WERI-Rb-1 (cell line): ENCODE data around the gene ATXN1.

Experiments used
- DNase-seq: peaks from one replicate; pipeline ENCODE4 v3.0.0-alpha.2; 2020
- H3K27ac ChIP-seq: fragments of 250-450 bp; sonication (Bioruptor Pico); 2 replicates; pipeline ENCODE4 v1.5.1; 2020; ENCODE audit warnings: mild to moderate bottlenecking, moderate library complexity
- H3K27me3 ChIP-seq: fragments of 250-450 bp; sonication (Bioruptor Pico); 2 replicates; pipeline ENCODE4 v1.5.1; 2021; ENCODE audit warnings: mild to moderate bottlenecking, low read depth, moderate library complexity; ENCODE audit not compliant: insufficient read depth, severe bottlenecking
- H3K36me3 ChIP-seq: fragments of 250-450 bp; sonication (Bioruptor Pico); 2 replicates; pipeline ENCODE4 v1.5.1; 2020; ENCODE audit warnings: mild to moderate bottlenecking, moderate library complexity
- H3K4me3 ChIP-seq: 2 replicates; pipeline ENCODE4 v1.5.1; 2011; ENCODE audit warnings: low read depth, mild to moderate bottlenecking, control low read depth, low read length
- H3K9me3 ChIP-seq: fragments of 250-450 bp; sonication (Bioruptor Pico); 2 replicates; pipeline ENCODE4 v1.5.1; 2021; ENCODE audit warnings: mild to moderate bottlenecking, moderate library complexity; ENCODE audit not compliant: severe bottlenecking
- TF ChIP-seq, protein P1 (sequence below): IDR thresholded peaks from 2 replicates; pipeline ENCODE4 v1.5.1; 2011; ENCODE audit warnings: low read depth, mild to moderate bottlenecking, control low read depth, inconsistent platforms, low read length

ATXN1 gene

DNA sequence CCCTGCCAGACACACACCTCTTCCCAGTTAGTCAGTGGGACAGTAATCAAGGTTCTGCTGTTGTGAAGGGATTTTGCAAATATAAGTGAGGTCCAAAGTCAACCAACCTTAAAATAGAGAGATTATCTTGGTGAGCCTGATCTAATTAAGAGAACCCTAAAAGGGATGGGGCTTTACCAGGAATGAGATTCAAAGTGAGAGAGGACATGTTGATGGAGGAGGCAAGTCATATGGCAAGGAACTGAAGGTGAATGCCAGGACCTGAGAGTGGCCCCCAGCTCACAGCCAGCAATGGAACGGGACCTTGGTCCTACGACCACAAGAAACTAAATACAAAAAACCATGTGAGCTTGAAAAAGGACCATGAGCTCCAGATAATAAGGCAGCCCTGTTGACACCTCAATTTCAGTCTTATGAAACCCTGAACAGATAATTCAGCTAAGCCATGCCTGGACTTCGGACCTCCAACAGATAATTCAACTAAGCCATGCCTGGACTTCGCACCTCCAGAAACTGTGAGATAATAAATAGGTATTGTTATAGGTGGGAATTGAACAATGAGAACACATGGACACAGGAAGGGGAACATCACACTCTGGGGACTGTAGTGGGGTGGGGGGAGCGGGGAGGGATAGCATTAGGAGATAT is 269.5 kb downstream of the ATXN1 start:
- Histone ChIP-seq H3K4me3 (no peak overlapping the region), H3K36me3 (no peaks in the 10 kb centered on the region), H3K9me3 (no peaks in the 10 kb centered on the region), H3K27ac (no peak overlapping the region), H3K27me3 (no peaks in the 10 kb centered on the region)
- TF ChIP-seq, protein P1, sequence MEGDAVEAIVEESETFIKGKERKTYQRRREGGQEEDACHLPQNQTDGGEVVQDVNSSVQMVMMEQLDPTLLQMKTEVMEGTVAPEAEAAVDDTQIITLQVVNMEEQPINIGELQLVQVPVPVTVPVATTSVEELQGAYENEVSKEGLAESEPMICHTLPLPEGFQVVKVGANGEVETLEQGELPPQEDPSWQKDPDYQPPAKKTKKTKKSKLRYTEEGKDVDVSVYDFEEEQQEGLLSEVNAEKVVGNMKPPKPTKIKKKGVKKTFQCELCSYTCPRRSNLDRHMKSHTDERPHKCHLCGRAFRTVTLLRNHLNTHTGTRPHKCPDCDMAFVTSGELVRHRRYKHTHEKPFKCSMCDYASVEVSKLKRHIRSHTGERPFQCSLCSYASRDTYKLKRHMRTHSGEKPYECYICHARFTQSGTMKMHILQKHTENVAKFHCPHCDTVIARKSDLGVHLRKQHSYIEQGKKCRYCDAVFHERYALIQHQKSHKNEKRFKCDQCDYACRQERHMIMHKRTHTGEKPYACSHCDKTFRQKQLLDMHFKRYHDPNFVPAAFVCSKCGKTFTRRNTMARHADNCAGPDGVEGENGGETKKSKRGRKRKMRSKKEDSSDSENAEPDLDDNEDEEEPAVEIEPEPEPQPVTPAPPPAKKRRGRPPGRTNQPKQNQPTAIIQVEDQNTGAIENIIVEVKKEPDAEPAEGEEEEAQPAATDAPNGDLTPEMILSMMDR: no peak
- no peak for DNase-seq

DNA sequence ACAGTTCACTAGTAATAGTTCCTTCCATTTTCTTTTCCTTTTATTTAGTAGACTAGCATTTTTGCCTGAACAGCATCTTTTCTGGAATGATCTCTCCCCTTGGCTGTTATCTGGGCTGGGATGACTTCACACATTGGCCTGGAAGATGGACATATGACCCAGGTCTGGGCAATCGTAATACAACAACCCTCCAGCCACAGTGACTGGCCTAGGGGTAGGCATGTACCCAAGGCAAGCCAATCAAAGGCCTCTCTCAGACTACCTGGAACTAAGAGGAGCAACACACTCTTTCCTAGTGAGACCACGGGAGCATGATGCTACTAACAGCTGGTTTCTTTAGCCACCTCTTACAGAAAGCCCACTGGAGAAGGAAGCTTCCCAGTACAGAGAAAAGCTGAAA is 270.6 kb downstream of the ATXN1 start:
- H3K27me3 ChIP-seq: no peaks in the 10 kb centered on the region
- no peak for DNase-seq
- no peak overlapping the region for H3K27ac ChIP-seq
- no peak overlapping the region for H3K4me3 ChIP-seq
- TF ChIP-seq, protein P1: no peak
- no peaks in the 10 kb centered on the region for H3K9me3 ChIP-seq
- no peaks in the 10 kb centered on the region for H3K36me3 ChIP-seq

DNA sequence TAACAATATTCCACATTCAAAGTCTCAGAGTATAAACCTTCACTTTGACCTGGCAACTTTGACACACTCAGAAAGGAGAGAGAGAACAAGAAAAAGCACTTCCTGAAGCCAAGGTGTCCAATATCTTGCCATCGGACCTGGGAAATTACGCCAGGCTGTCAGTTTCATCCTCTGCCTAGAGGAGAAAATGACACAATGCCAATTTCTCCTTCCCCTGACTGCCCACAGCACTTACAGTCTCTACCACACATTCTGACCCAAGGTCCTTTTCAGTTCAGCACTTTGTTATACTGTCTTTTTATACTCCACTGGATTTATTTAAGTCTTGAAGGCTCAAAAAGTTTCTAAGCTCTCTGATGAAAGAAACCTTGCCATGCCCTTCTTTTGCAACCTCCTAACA is 272.4 kb downstream of the ATXN1 start:
- Histone ChIP-seq H3K27me3 (no peaks in the 10 kb centered on the region), H3K9me3 (no peaks in the 10 kb centered on the region), H3K27ac (no peak overlapping the region), H3K4me3 (no peak overlapping the region), H3K36me3 (no peaks in the 10 kb centered on the region)
- no peak for DNase-seq
- TF ChIP-seq, protein P1: no peak

DNA sequence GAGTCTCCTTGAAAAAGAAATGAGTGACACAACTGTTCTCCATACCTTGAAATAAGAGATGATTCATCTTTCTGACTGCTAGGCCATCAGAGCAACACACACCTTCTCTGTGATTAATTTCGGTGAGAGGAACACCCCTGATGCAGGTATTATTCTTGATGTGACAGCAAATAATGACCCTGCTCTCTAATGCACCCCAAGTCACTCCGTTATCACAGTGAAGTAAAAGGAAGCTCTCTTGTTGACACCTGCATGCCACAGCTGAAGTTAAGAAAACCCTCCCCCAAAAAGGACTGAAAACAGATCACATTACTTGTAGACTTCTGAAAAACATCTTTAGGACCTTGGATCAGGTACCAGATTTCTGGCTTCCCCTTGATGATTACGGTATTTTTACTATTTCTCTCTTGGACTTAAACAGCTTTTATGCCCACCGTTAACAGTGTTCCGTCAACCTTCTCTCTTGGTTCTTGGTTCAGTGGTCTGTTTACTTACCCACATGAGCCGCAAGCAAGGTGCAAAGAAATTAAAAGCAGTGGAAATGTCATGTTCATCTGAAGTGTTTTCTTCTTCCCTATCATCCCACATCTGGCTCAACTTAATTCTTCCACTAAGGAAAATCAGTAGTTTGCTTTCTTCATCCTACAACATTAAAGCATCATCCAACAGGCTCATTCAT is 273.1 kb downstream of the ATXN1 start:
- TF ChIP-seq, protein P1: no peak
- H3K4me3 ChIP-seq: no peak overlapping the region
- H3K27me3 ChIP-seq: no peaks in the 10 kb centered on the region
- H3K27ac ChIP-seq: no peak overlapping the region
- H3K36me3 ChIP-seq: no peaks in the 10 kb centered on the region
- DNase-seq: no peak
- no peaks in the 10 kb centered on the region for H3K9me3 ChIP-seq

DNA sequence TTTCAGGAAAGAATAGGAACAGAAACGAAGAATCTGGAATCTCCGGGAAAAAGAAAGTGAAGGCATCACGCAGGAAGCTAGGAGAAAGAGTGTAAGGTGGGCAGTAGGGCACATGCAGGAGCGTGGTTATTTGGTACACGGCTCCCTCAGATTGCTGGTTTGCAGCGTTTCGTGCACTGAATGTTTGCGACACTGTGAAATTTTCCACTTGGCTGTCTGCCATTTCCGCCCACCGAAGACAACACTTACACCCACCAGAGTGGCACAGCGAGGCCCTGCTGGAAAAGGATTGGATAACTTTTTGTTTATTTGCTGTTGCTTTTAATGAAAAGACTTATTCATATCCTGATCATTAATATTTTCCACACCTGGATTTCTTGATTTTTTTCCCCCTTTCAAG is 274.6 kb downstream of the ATXN1 start:
- DNase-seq: no peak
- Histone ChIP-seq H3K27ac (no peak overlapping the region), H3K36me3 (no peaks in the 10 kb centered on the region), H3K4me3 (no peak overlapping the region), H3K9me3 (no peaks in the 10 kb centered on the region), H3K27me3 (no peaks in the 10 kb centered on the region)
- TF ChIP-seq, protein P1: no peak
